ENCODE data around the gene HSDL2. TPM values are rescaled to one million over a fixed set of nuclear protein-coding genes. Genes with fewer than 3 reads are reported as not detected.

HSDL2 gene
- total RNA-seq, 1 donor from 2014 or later: 20.9 TPM

DNA sequence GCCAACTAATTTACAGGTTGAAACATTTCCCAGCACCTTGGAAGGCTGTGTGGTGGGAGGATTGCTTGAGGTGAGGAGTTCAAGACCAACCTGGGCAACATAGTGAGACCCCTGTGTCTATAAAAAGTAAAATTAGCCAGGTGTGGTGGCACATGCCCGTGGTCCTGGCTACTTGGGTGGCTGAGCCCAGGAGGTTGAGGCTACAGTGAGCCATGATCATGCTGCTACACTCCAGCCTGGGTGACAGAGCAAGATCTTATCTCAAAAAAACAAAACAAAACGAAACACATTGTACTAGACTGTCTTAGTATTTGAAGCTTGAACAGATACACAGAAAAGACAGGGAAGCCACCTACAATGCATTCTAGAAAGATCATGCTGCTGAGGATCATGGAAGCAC is 2.8 kb upstream of the HSDL2 start:
- Mint-ChIP-seq H3K27me3 (ENCODE audit: low read depth) (no peaks in the 10 kb centered on the region), H3K27ac (ENCODE audit: unreplicated experiment) (no peak overlapping the region), H3K9me3 (peaks cover 11% of the 10 kb centered on the region), H3K4me3 (peak overlapping the region; percentile 35), H3K36me3 (ENCODE audit: low read depth) (peaks cover 30% of the 10 kb centered on the region), H3K4me1 (peaks cover 42% of the 10 kb centered on the region)
- no peak for TF ChIP-seq CTCF (conservative IDR thresholded peaks at IDR 0.05)
- DNase-seq (ENCODE audit: low read depth, low spot score): no peak

- no peak for TF ChIP-seq CTCF (conservative IDR thresholded peaks at IDR 0.05)
- H3K27ac Mint-ChIP-seq (ENCODE audit: unreplicated experiment): no peak overlapping the region
- H3K4me3 Mint-ChIP-seq: peak overlapping the region; percentile 35
- DNase-seq (ENCODE audit: low read depth, low spot score): no peak
- no peaks in the 10 kb centered on the region for H3K27me3 Mint-ChIP-seq (ENCODE audit: low read depth)
- H3K9me3 Mint-ChIP-seq: peaks cover 8% of the 10 kb centered on the region
- peaks cover 27% of the 10 kb centered on the region for H3K36me3 Mint-ChIP-seq (ENCODE audit: low read depth)
- H3K4me1 Mint-ChIP-seq: peaks cover 48% of the 10 kb centered on the region
Observed at GRCh38 chr9:112377684-112378327, 2.1 kb upstream of the HSDL2 start.

GRCh38 chr9:112378328-112379176 is 1.4 kb upstream of the HSDL2 start:
- Mint-ChIP-seq H3K36me3 (ENCODE audit: low read depth) (peaks cover 24% of the 10 kb centered on the region), H3K4me1 (peaks cover 50% of the 10 kb centered on the region), H3K27me3 (ENCODE audit: low read depth) (no peaks in the 10 kb centered on the region), H3K9me3 (peaks cover 5% of the 10 kb centered on the region), H3K27ac (ENCODE audit: unreplicated experiment) (peak overlapping the region; percentile 100), H3K4me3 (peak overlapping the region; percentile 98)
- no peak for DNase-seq (ENCODE audit: low read depth, low spot score)
- no peak for TF ChIP-seq CTCF (conservative IDR thresholded peaks at IDR 0.05)

DNA sequence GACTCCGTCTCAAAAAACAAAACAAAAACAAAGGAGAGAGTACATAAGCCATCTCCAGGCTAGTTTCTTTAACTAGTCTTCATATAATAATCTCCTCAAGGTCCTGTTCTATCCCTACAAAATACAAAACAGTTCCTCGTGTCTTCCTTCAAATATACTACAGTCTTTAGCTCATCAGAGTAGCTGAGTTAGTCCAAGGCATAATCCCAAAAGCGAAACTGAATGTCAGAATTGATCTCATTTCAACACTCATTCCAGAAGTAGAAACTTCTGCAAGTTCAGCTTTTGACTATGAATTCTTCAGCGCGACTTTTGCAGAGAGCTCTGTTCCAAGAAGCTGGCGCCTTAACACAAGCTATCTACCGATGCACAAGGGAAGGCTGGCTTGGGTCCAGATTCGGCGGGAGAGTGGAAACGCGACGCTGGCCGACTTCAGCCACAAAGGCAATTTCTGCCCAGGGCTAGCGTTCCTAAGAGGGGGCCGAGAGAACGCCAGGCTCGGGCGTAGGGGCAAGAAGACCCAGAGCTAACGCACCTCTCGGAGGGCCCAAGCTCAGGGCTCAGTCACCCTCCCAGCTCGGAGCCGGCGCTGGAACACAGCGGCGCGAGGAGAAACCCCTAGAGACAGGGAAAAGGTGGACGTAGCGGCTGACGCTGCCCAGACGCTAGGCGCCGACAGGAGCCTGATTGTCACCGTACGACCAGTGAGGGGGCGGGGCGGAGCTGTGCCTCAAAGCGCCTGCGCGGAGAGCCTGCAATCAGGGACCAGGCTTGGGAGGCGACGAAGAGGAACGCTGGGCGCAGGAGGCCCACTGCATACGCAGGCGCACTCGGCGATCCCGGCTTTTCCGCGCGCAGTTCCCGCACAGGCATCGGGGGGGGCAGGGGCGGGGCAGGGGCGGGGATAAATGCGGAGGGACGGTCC is 469 bp upstream of the HSDL2 start:
- TF ChIP-seq CTCF (conservative IDR thresholded peaks at IDR 0.05): no peak
- peak overlapping the region; percentile 100 for H3K27ac Mint-ChIP-seq (ENCODE audit: unreplicated experiment)
- H3K4me1 Mint-ChIP-seq: peaks cover 50% of the 10 kb centered on the region
- DNase-seq (ENCODE audit: low read depth, low spot score): peak; percentile 100
- peaks cover 19% of the 10 kb centered on the region for H3K36me3 Mint-ChIP-seq (ENCODE audit: low read depth)
- H3K9me3 Mint-ChIP-seq: peaks cover 4% of the 10 kb centered on the region
- no peaks in the 10 kb centered on the region for H3K27me3 Mint-ChIP-seq (ENCODE audit: low read depth)
- peak overlapping the region; percentile 98 for H3K4me3 Mint-ChIP-seq

DNA sequence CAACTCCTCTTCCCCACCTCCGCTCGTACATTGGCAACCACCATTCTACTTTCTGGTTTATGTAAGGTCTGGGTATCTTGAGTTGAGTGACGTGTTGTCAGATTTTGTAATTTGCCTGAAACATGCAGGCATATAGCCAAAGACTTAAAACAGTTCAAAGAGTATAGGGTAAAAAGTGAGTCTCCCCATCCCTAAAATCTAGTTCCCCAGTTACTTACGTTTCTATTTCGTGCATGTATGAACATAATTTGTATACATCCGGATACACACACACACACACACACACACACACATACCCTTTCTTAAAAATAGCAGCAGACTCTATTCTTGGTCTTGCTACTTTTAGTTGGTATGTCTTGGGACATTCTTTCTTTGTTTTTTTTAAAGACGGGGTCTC is 915 bp downstream of the HSDL2 start:
- no peak for TF ChIP-seq CTCF (conservative IDR thresholded peaks at IDR 0.05)
- Mint-ChIP-seq H3K4me3 (peak overlapping the region; percentile 98), H3K27ac (ENCODE audit: unreplicated experiment) (peak overlapping the region; percentile 30)

More for the DNA sequence above, 915 bp downstream of the HSDL2 start:
- Mint-ChIP-seq H3K4me1 (peaks cover 50% of the 10 kb centered on the region), H3K36me3 (ENCODE audit: low read depth) (peaks cover 12% of the 10 kb centered on the region), H3K27me3 (ENCODE audit: low read depth) (no peaks in the 10 kb centered on the region), H3K9me3 (no peaks in the 10 kb centered on the region)
- DNase-seq (ENCODE audit: low read depth, low spot score): no peak

All from neural crest cell (in vitro differentiated cells).